Measurements from ENCODE around the gene TRAPPC6A.

TRAPPC6A gene

GRCh38 chr19:45161738-45162607, 16.1 kb downstream of the TRAPPC6A start:
- DNase-seq: no peak

- DNase-seq: no peak
Observed at GRCh38 chr19:45160870-45161737, 16.9 kb downstream of the TRAPPC6A start, which contains the start of gene NKPD1. TSS of gene NKPD1 (minus strand) at chr19:45160982. CDS start at chr19:45160150, 832 bp downstream.

- no peak for DNase-seq
Observed at GRCh38 chr19:45159971-45160324, 18.1 kb downstream of the TRAPPC6A start.

- DNase-seq: no peak
Observed at GRCh38 chr19:45159210-45159970, 18.6 kb downstream of the TRAPPC6A start.

GRCh38 chr19:45158503-45159209, 19.4 kb downstream of the TRAPPC6A start:
- no peak for DNase-seq

- DNase-seq: no peak
Observed at GRCh38 chr19:45156751-45157150, 21.3 kb downstream of the TRAPPC6A start.

GRCh38 chr19:45156011-45156630, 21.9 kb downstream of the TRAPPC6A start:
- DNase-seq: no peak

- no peak for DNase-seq
Observed at GRCh38 chr19:45154064-45154827, 23.8 kb downstream of the TRAPPC6A start.

- peak; percentile 49 for DNase-seq
Observed at GRCh38 chr19:45153339-45154063, 24.5 kb downstream of the TRAPPC6A start.

GRCh38 chr19:45152504-45153338, 25.3 kb downstream of the TRAPPC6A start:
- no peak for DNase-seq

GRCh38 chr19:45151821-45152503, 26.1 kb downstream of the TRAPPC6A start:
- no peak for DNase-seq

GRCh38 chr19:45151320-45151719, 26.7 kb downstream of the TRAPPC6A start:
- no peak for DNase-seq

- DNase-seq: no peak
Observed at GRCh38 chr19:45150751-45151281, 27.2 kb downstream of the TRAPPC6A start.

- DNase-seq: no peak
Observed at GRCh38 chr19:45150180-45150579, 27.9 kb downstream of the TRAPPC6A start.

GRCh38 chr19:45149129-45149528, 28.9 kb downstream of the TRAPPC6A start:
- DNase-seq: no peak

- no peak for DNase-seq
Observed at GRCh38 chr19:45147835-45148676, 30.0 kb downstream of the TRAPPC6A start.

- no peak for DNase-seq
Observed at GRCh38 chr19:45146741-45147205, 31.3 kb downstream of the TRAPPC6A start.
